Measurements from ENCODE around the gene TMA7.

GRCh38 chr3:48413086-48413485 is 27.0 kb upstream of the TMA7 start:
- TF ChIP-seq CHD2 (IDR thresholded peaks at IDR 0.05; ENCODE audit: low read length, partially characterized antibody), result no peak
- no peak for TF ChIP-seq EHF (CRISPR knock-in tag; IDR thresholded peaks at IDR 0.05)
- no peak for TF ChIP-seq CEBPB (IDR thresholded peaks at IDR 0.05)
- no peak for TF ChIP-seq KDM5A (IDR thresholded peaks at IDR 0.05)
- TF ChIP-seq CTCF (IDR thresholded peaks at IDR 0.05), result no peak
- TF ChIP-seq ESRRA (IDR thresholded peaks at IDR 0.05; ENCODE audit: borderline replicate concordance, low read length), result no peak
